Thymus (tissue), 11 donors: ENCODE measurements around the gene BARD1. TPM values are rescaled to one million over a fixed set of nuclear protein-coding genes. Genes with fewer than 3 reads are reported as not detected.

Source experiments
- DNase-seq, 9 donors: peaks; one replicate each; pipeline ENCODE4 v3.0.0-alpha.2; 2013; ENCODE audit warnings: low spot score in 9 of 9, low read depth in 6 of 9, missing footprints in 1 of 9
- H3K27ac ChIP-seq, 2 donors: one replicate each; pipeline ENCODE4 v1.5.1; 2013; ENCODE audit warnings: control low read depth in 1 of 2, low read depth in 1 of 2, low read length in 1 of 2, mild to moderate bottlenecking in 1 of 2, moderate library complexity in 1 of 2
- H3K27me3 ChIP-seq, 2 donors: one replicate each; pipeline ENCODE4 v1.5.1; 2013; ENCODE audit warnings: low read length in 1 of 2; ENCODE audit not compliant: control insufficient read depth in 2 of 2, insufficient read depth in 1 of 2
- H3K36me3 ChIP-seq, 2 donors: one replicate each; pipeline ENCODE4 v1.5.1; 2013; ENCODE audit warnings: low read length in 1 of 2, mild to moderate bottlenecking in 1 of 2, moderate library complexity in 1 of 2; ENCODE audit not compliant: control insufficient read depth in 2 of 2, insufficient read depth in 2 of 2
- H3K4me1 ChIP-seq, 2 donors: one replicate each; pipeline ENCODE4 v1.5.1; 2013; ENCODE audit warnings: low read length in 2 of 2; ENCODE audit not compliant: control insufficient read depth in 2 of 2, insufficient read depth in 2 of 2
- H3K4me3 ChIP-seq, 2 donors: one replicate each; pipeline ENCODE4 v1.5.1; 2013; ENCODE audit warnings: low read length in 2 of 2, control low read depth in 1 of 2, mild to moderate bottlenecking in 1 of 2
- H3K9me3 ChIP-seq, 2 donors: one replicate each; pipeline ENCODE4 v1.5.1; 2013; ENCODE audit warnings: low read length in 1 of 2, mild to moderate bottlenecking in 1 of 2; ENCODE audit not compliant: control insufficient read depth in 2 of 2, insufficient read depth in 1 of 2
- WGBS: extraction: QIAGEN DNeasy Blood & Tissue Kit; methylation state at CpG from one replicate; pipeline ENCODE4 v1.1.7; 2013; 5-methylcytosine and 5-hydroxymethylcytosine counted together
- polyA plus RNA-seq: library from polyadenylated mRNA; stranded (reverse); fragments of 200-250 nt; gene quantifications from one replicate; pipeline ENCODE4 v1.2.3, GENCODE V29; 2013
- total RNA-seq: library from RNA; stranded (reverse); fragments of 120-200 nt; gene quantifications from one replicate; pipeline ENCODE4 v1.2.4, GENCODE V29; 2013
- donor health status: healthy.

The BARD1 gene
- total and polyA plus RNA-seq, 2 donors, result 7.2 to 36.5 TPM

DNA sequence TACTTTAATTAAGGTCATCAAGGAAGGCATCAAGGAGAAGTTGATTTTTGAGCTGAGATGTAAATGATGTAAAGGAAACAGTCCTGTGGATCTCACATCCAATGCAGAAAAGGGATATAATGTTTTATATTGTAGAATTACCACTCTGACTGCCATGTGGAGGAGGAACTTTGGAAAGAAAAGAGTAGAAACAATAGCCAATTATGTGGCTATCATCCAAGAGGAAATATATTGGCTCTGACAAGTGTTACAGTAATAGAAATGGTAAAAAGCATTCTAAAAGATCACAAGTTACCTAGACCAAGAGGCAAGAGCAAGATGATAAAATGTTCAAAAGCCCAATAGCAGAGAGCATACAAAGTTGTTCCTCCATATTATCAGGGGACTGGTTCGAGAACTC lies 26.8 kb downstream of the BARD1 start:
- peaks cover 15 to 40% of the 10 kb centered on the region in 2 donors for H3K36me3 ChIP-seq
- H3K9me3 ChIP-seq, result no peaks in the 10 kb centered on the region
- no peak overlapping the region for H3K4me3 ChIP-seq
- no peaks in the 10 kb centered on the region for H3K4me1 ChIP-seq
- DNase-seq, result no peak
- 100% methylated on average over 1 of the region's 1 CpG for WGBS
- H3K27ac ChIP-seq, result no peak overlapping the region
- H3K27me3 ChIP-seq, result no peaks in the 10 kb centered on the region

DNA sequence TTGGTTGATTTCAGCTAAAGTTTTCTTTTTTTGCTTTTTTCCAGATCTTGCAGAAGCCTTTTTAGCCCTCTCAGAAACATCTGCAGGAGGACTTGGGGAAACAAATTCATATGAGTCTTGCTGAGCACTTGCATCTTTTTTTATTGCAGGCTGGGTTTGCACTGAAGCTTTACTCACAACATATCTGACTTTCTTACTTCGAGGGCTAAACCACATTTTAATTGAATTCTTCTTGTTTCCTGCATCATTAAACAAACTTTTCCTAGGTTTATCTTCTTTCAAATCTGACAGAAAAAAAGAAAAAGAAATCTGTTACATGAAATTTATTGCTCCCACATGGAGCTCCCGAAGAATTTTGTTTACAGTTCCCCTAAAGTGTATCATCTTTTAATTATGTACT lies 28.3 kb downstream of the BARD1 start:
- Histone ChIP-seq H3K9me3 (no peaks in the 10 kb centered on the region), H3K4me3 (no peak overlapping the region), H3K4me1 (no peaks in the 10 kb centered on the region), H3K36me3 (peaks cover 24 to 54% of the 10 kb centered on the region in 2 donors), H3K27me3 (no peaks in the 10 kb centered on the region), H3K27ac (no peak overlapping the region)
- 90% methylated on average over 2 of the region's 2 CpGs for WGBS
- DNase-seq, result no peak

DNA sequence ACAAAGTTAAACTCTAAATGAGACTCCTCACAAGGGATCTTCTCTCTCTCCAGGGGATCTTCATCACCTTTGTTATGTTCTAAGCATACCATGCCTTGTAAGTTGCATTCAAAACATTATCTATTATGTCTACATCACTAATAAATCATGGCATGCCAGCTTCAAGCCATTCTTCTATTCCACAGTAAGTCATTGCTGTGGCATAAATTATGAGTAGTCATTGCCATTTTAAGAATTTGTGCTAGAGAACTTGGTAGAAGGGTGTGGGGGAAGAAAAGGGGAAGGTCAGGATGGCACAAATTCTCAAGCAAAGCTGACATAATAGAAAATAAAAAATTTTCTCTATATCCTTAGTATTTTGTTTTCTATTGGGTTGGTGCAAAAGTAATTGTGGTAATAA lies 33.5 kb downstream of the BARD1 start:
- no peaks in the 10 kb centered on the region for H3K4me1 ChIP-seq
- H3K36me3 ChIP-seq, result peaks cover 18 to 61% of the 10 kb centered on the region in 2 donors
- no peak overlapping the region for H3K27ac ChIP-seq
- no peaks in the 10 kb centered on the region for H3K9me3 ChIP-seq
- no peaks in the 10 kb centered on the region for H3K27me3 ChIP-seq
- no peak overlapping the region for H3K4me3 ChIP-seq
- DNase-seq, result no peak

DNA sequence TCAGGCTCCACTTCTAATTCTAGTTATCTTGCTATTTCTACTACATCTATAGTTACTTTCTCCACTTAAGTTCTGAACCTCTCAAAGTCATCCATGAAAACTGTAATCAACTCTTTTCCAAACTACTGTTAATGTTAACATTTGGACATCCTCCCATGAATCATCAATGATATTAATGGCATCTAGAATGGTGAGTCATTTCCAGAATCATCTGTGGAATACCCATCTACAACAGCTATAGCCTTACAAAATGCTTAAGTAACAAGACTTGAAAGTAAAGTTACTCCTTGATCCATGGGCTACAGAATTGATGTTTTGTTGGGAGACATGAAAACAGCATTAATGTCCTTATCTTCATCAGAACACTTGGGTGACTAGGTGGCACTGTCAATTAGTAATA lies 35.4 kb downstream of the BARD1 start:
- Histone ChIP-seq H3K4me1 (no peaks in the 10 kb centered on the region), H3K9me3 (no peaks in the 10 kb centered on the region), H3K27me3 (no peaks in the 10 kb centered on the region), H3K27ac (no peak overlapping the region), H3K4me3 (no peak overlapping the region), H3K36me3 (peaks cover 9 to 42% of the 10 kb centered on the region in 2 donors)
- DNase-seq, result no peak

DNA sequence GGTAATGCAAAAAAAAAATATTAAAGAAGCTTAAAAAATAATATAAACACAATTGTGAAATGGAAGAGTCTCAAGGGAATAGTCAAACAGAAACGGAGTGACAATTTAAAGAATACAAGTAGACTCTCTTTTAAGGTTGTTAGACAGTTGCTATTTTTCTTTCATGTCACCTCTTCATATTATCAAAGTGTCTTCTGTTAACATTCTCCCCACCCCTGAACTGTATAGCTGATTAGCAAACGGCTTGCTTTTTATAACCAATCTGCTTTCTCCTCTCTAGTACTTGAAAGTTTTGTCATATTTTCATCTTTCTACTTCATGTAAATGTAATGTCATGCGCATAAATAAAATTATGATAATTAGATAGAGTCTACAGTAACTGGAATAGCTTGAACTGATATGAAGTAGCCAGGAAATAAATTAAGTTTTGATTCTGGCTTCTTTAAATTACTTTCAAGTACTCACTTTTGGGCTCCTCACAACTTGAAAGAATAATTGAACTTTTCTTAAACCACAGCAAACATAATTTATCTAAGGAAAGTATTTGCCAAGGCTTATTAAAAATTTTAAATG lies 37.0 kb downstream of the BARD1 start:
- no peaks in the 10 kb centered on the region for H3K4me1 ChIP-seq
- H3K36me3 ChIP-seq, result peaks cover 9 to 35% of the 10 kb centered on the region in 2 donors
- H3K27me3 ChIP-seq, result no peaks in the 10 kb centered on the region
- no peak overlapping the region for H3K27ac ChIP-seq
- 83% methylated on average over 3 of the region's 3 CpGs for WGBS
- DNase-seq, result no peak
- H3K4me3 ChIP-seq, result no peak overlapping the region
- no peaks in the 10 kb centered on the region for H3K9me3 ChIP-seq

DNA sequence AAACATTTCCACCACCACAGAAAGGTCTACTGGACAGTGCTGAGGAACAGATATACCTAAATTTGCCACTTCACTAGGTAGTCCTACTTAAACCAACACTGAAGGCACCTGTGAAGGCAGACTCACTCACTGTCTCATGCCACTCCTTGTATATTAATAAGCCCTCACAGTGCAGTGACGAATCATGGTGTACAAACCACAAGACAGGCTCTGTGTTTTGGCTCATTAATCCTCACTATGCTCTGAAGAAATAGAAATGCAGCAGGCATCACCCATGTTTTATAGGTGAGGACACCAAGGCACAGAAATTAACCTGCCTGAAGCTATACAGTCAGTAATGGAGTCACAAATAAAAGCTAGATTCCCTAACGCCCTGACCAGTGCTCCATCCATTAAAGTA lies 44.3 kb downstream of the BARD1 start:
- H3K36me3 ChIP-seq, result peaks cover 18 to 43% of the 10 kb centered on the region in 2 donors
- DNase-seq, result no peak
- H3K4me3 ChIP-seq, result no peak overlapping the region

DNA sequence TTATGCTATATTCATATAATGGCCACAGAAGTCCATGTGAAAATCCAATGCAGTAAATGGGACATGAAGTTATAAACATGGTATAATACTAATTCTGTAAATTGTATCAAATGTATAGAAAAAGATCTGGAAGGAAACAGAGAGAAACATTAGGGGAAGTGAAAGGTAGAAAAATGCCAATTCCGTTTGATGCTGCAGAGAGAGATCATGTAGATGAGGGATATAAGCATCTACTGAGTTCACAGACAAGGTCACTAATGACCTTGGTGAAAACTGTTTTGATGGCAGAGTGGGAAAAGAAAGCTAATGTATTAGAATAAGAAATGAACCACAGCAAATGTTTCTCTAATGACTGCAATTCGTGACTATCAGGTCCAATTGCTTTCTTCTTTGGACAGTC lies 56.0 kb downstream of the BARD1 start:
- Histone ChIP-seq H3K4me3 (no peak overlapping the region), H3K36me3 (peaks cover 18 to 53% of the 10 kb centered on the region in 2 donors), H3K4me1 (no peaks in the 10 kb centered on the region), H3K9me3 (no peaks in the 10 kb centered on the region), H3K27ac (no peak overlapping the region), H3K27me3 (no peaks in the 10 kb centered on the region)
- WGBS, result 75% methylated on average over 2 of the region's 2 CpGs
- no peak for DNase-seq

More for the DNA sequence above, 44.3 kb downstream of the BARD1 start:
- Histone ChIP-seq H3K27me3 (no peaks in the 10 kb centered on the region), H3K4me1 (no peaks in the 10 kb centered on the region), H3K9me3 (no peaks in the 10 kb centered on the region), H3K27ac (no peak overlapping the region)
- 98% methylated on average over 2 of the region's 2 CpGs for WGBS

DNA sequence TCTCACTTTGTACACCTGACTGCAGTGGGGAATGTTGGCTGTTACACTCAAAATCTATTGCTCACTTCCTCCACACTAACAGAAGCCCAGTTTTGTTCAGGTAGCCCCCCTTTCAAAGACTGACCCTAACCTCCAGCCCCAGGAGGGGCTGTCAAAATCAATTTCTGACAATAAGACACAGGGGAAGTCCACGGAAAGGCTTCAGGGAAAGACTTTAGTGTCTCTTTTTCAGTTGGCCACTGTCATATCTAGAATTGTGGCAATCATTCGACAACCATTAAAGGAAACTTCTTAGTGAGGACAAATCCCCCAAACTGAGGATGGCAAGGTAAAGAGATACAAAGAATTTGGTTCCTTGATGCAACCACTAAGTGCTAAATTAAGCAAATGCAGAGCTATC lies 59.0 kb downstream of the BARD1 start:
- no peak overlapping the region for H3K27ac ChIP-seq
- H3K4me3 ChIP-seq, result no peak overlapping the region
- WGBS, result 98% methylated on average over 2 of the region's 2 CpGs

DNA sequence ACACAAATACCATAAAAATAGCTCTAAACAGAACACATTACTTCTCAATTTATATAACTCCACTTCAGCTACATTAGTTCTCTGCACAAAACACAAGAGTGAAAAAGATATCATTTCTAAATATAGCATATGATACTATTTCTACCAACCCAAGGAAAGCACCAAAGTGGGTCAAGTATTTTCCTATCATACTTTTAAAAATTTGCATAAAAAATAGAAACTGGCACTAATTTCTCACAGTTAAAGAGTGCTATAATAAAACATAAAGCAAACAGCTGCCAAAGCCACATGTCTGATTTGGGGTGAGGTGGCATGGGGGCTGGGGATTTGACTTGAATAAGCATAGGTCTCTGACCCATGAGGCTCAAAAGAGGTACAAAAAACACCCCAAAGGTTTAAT lies 61.5 kb downstream of the BARD1 start:
- Histone ChIP-seq H3K9me3 (no peaks in the 10 kb centered on the region), H3K36me3 (peaks cover 24 to 36% of the 10 kb centered on the region in 2 donors), H3K4me1 (no peaks in the 10 kb centered on the region), H3K27ac (no peak overlapping the region), H3K27me3 (no peaks in the 10 kb centered on the region), H3K4me3 (no peak overlapping the region)
- no peak for DNase-seq

More for the DNA sequence above, 59.0 kb downstream of the BARD1 start:
- Histone ChIP-seq H3K9me3 (no peaks in the 10 kb centered on the region), H3K36me3 (peaks cover 18 to 45% of the 10 kb centered on the region in 2 donors), H3K4me1 (no peaks in the 10 kb centered on the region), H3K27me3 (no peaks in the 10 kb centered on the region)
- no peak for DNase-seq

DNA sequence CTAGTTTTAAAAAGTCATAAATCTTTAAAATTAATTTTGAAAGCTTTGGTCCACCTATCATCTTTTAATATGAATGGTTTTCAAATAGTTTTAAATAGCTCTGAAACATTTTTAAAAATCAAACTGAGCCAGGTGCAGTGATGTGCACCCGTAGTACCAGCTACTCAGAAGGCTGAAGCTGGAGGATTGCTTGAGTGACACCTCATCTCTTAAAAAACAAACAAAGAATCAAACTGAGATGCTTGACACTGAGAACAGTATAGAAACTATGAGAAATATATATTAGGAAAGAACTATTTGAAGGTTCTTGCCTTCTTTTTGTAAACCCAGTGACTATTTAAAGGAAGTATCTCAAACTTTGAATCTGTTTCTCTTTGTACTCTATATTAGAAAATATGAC lies 67.4 kb downstream of the BARD1 start:
- H3K4me1 ChIP-seq, result no peaks in the 10 kb centered on the region
- WGBS, result 99% methylated on average over 1 of the region's 1 CpG
- no peak overlapping the region for H3K4me3 ChIP-seq
- no peak for DNase-seq
- no peak overlapping the region for H3K27ac ChIP-seq
- no peaks in the 10 kb centered on the region for H3K27me3 ChIP-seq
- no peaks in the 10 kb centered on the region for H3K9me3 ChIP-seq
- H3K36me3 ChIP-seq, result peaks cover 6 to 9% of the 10 kb centered on the region in 2 donors
